ENCODE measurements around the gene CDH11.

- TF ChIP-seq ZNF274 (IDR thresholded peaks at IDR 0.05; ENCODE audit: low read depth, low read length), result no peak
- TF ChIP-seq YY1 (IDR thresholded peaks at IDR 0.05; ENCODE audit: insufficient read depth, insufficient read length), result no peak
- no peak for TF ChIP-seq SUZ12 (IDR thresholded peaks at IDR 0.05; ENCODE audit: extremely low read depth, insufficient read depth, insufficient read length)
These were observed 27.9 kb downstream of the CDH11 start for GRCh38 chr16:65094009-65094408.

All from NT2/D1 (cell line).